BLaER1 (cell line): ENCODE results near the gene LANCL2.

Experiments used
- H3K27ac ChIP-seq: shearing (Covaris generic); formaldehyde crosslinking; 2 replicates; pipeline ENCODE4 v1.8.1; 2022
- H3K27me3 ChIP-seq: shearing (Covaris generic); formaldehyde crosslinking; 2 replicates; pipeline ENCODE4 v1.8.1; 2022
- H3K36me3 ChIP-seq: shearing (Covaris generic); formaldehyde crosslinking; 2 replicates; pipeline ENCODE4 v1.8.1; 2022
- H3K4me1 ChIP-seq: shearing (Covaris generic); formaldehyde crosslinking; 2 replicates; pipeline ENCODE4 v1.8.1; 2022
- H3K4me2 ChIP-seq: shearing (Covaris generic); formaldehyde crosslinking; 2 replicates; pipeline ENCODE4 v1.8.1; 2022
- H3K4me3 ChIP-seq: shearing (Covaris generic); formaldehyde crosslinking; 2 replicates; pipeline ENCODE4 v1.8.1; 2022
- H3K9ac ChIP-seq: shearing (Covaris generic); formaldehyde crosslinking; 2 replicates; pipeline ENCODE4 v1.8.1; 2022
- H3K9me3 ChIP-seq: shearing (Covaris generic); formaldehyde crosslinking; 2 replicates; pipeline ENCODE4 v1.8.1; 2022
- H4K20me1 ChIP-seq: shearing (Covaris generic); formaldehyde crosslinking; 2 replicates; pipeline ENCODE4 v1.8.1; 2022
- Cebpa-rat ChIP-seq: shearing (Covaris generic); IDR thresholded peaks from 2 replicates; pipeline ENCODE4 v1.8.1; 2022

Gene LANCL2

DNA sequence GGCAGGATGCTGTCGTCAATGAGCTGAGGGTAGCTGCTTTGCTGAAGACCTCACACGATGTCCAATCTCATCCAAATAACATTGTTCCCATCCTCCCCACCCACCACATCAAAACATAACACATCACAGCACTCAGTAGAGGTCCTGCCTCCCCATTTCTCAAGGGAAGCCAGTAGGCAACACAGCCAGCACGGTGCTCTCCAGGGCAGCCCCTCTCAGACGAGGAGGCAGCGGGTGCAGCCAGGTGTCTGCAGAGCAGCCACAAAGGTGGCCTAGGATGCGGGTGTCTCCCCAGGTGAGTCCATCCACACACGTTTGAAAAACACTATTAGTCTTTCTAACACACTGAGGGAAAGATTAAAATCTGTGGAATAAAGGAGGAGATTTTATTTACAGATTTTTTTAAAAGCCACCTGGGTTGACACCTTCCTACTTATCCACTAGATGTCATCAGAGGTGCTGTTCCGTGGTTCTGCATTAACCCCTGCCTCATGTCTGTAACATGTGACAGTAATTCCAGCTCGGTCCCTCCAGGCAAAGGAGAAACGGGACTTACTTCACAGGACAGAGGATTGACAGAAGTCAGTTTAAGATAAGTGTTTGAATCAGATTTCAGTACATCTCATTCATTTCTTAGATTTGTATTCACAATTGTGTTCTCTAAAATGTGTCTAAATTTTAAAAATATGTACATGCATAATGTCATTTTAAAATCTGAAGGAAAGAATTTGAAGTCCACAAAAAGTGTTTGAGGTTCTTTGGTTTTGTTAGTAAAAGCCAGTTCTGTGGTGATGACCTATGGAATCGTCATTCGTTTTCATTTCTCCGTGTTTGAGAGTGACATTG lies 68.0 kb downstream of the LANCL2 start:
- no peak overlapping the region for H3K27ac ChIP-seq
- H4K20me1 ChIP-seq = no peaks in the 10 kb centered on the region
- no peaks in the 10 kb centered on the region for H3K36me3 ChIP-seq
- no peaks in the 10 kb centered on the region for H3K27me3 ChIP-seq
- H3K4me1 ChIP-seq = no peaks in the 10 kb centered on the region
- no peaks in the 10 kb centered on the region for H3K9me3 ChIP-seq
- H3K9ac ChIP-seq = no peak overlapping the region
- no peak overlapping the region for H3K4me2 ChIP-seq
- TF ChIP-seq Cebpa-rat = no peak
- H3K4me3 ChIP-seq = no peak overlapping the region

DNA sequence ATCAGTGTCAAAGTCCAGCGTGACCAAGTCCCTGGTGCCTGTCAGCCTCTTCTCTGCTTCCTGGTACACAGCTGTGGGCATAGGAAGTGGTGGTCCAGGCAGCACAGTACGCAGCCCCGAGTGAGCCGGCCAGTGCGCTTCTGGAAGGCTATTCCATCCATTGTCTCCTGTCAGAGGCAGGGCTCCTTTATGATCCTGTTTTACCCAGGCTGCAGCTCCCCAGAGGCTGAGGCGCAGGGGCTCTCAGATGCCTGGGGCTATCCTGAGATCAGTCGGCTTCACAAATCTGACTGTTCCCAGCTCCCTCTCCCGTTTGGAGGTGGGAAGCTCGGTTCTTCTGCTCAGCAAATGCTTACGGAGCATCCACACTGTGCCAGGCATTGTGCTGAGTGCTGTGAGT lies 70.3 kb downstream of the LANCL2 start:
- no peaks in the 10 kb centered on the region for H3K36me3 ChIP-seq
- H3K4me1 ChIP-seq = peaks cover 19% of the 10 kb centered on the region
- no peaks in the 10 kb centered on the region for H3K27me3 ChIP-seq
- no peak overlapping the region for H3K9ac ChIP-seq
- no peaks in the 10 kb centered on the region for H4K20me1 ChIP-seq
- TF ChIP-seq Cebpa-rat = no peak
- H3K9me3 ChIP-seq = no peaks in the 10 kb centered on the region
- H3K27ac ChIP-seq = no peak overlapping the region
- H3K4me3 ChIP-seq = no peak overlapping the region
- H3K4me2 ChIP-seq = no peak overlapping the region

DNA sequence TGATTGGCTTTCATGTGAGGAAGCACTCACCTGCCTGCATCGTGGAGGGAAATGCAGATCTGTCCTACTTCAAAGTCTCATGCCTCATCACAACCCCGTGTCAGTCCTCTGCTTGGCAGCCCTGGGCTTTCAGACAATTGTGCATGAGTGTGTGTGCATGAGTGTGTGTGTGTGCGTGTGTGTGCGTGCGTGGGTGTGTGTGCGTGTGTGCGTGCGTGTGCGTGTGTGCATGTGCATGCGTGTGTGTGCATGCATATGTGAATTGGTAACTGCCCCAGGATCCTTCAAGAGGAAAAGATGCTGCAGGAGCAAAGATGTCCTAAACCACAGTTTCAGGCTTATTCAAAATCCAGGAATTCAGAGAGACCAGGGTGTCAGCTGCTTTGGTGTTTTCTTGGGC lies 71.3 kb downstream of the LANCL2 start:
- no peak overlapping the region for H3K4me2 ChIP-seq
- no peak overlapping the region for H3K4me3 ChIP-seq
- H3K9ac ChIP-seq = no peak overlapping the region
- no peaks in the 10 kb centered on the region for H4K20me1 ChIP-seq
- no peaks in the 10 kb centered on the region for H3K36me3 ChIP-seq
- no peaks in the 10 kb centered on the region for H3K27me3 ChIP-seq
- TF ChIP-seq Cebpa-rat = no peak
- H3K27ac ChIP-seq = no peak overlapping the region
- H3K4me1 ChIP-seq = peaks cover 19% of the 10 kb centered on the region
- H3K9me3 ChIP-seq = no peaks in the 10 kb centered on the region

GRCh38 chr7:55437375-55437774 lies 72.2 kb downstream of the LANCL2 start:
- no peaks in the 10 kb centered on the region for H3K36me3 ChIP-seq
- H3K4me2 ChIP-seq = no peak overlapping the region
- no peak overlapping the region for H3K4me3 ChIP-seq
- no peaks in the 10 kb centered on the region for H4K20me1 ChIP-seq
- no peaks in the 10 kb centered on the region for H3K27me3 ChIP-seq
- H3K27ac ChIP-seq = no peak overlapping the region
- H3K4me1 ChIP-seq = peaks cover 19% of the 10 kb centered on the region
- TF ChIP-seq Cebpa-rat = no peak
- no peaks in the 10 kb centered on the region for H3K9me3 ChIP-seq
- H3K9ac ChIP-seq = no peak overlapping the region

GRCh38 chr7:55438085-55438756 lies 73.1 kb downstream of the LANCL2 start:
- no peaks in the 10 kb centered on the region for H3K36me3 ChIP-seq
- H3K27ac ChIP-seq = no peak overlapping the region
- H3K27me3 ChIP-seq = no peaks in the 10 kb centered on the region
- H3K4me2 ChIP-seq = no peak overlapping the region; the same call in 1 of the 2 replicates
- H3K9me3 ChIP-seq = no peaks in the 10 kb centered on the region
- TF ChIP-seq Cebpa-rat = no peak
- no peak overlapping the region for H3K9ac ChIP-seq
- H3K4me1 ChIP-seq = peaks cover 19% of the 10 kb centered on the region
- H4K20me1 ChIP-seq = no peaks in the 10 kb centered on the region
- no peak overlapping the region for H3K4me3 ChIP-seq

DNA sequence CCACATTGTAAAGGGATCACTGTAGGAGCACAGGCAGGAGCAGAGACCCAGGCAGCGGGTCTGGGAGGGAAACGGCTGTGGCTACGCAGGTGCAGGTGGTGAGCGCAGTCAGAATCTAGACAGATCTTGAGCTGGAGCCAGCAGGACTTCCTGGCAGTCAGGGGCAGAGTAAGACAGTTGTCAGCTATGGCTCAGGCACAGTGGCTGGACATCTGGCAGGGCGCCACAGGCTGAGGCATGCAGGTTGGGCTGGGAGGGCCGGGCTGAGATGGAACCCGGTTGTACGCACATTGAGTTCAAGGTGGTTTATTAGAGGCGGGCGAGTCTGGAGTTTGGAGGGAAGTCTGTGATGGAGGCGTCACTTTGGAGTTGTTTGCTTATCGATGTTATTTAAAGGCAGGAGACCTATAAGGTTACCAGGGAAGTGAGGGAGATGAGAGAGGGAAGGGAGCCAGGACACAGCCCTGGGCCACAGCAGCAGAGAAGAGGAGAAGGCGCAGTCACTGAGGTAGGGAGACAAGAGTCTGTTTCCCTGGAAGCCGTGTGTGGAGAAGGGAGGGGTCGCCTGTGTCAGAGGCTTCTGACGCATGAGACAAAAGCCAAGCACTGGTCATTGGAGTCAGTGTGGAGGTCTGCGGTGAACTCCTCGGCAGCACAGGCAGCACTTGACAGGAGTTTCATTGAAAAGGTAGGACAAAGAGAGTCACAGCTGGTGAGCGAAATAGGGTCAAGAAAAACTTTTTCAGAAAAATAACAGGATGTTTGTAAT lies 73.8 kb downstream of the LANCL2 start:
- H3K4me3 ChIP-seq = no peak overlapping the region
- H3K36me3 ChIP-seq = no peaks in the 10 kb centered on the region
- no peaks in the 10 kb centered on the region for H4K20me1 ChIP-seq
- H3K9ac ChIP-seq = no peak overlapping the region
- no peaks in the 10 kb centered on the region for H3K9me3 ChIP-seq
- H3K4me1 ChIP-seq = peaks cover 19% of the 10 kb centered on the region
- no peaks in the 10 kb centered on the region for H3K27me3 ChIP-seq
- no peak overlapping the region for H3K27ac ChIP-seq
- H3K4me2 ChIP-seq = peak overlapping the region; percentile 28
- no peak for TF ChIP-seq Cebpa-rat

DNA sequence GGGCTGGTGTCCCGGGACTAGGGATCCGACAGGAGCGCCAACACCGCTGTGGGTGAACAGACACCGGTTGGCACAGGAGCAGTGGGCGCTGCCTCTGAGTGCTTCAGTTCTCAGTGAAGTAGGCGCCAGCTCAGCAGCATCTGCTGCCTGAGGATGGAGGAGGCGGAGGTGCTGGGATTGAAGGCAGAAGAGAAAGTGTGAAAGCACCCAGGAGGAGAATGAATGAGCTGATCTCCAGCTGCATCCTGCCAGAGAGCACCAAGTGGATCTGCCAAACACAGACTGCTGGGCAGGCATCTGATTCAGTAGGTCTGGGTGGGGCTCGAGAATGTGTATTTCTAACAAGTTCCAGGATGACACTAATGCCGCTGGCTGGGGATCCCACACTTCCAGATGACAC lies 74.5 kb downstream of the LANCL2 start:
- H3K9me3 ChIP-seq = no peaks in the 10 kb centered on the region
- no peak overlapping the region for H3K4me3 ChIP-seq
- no peaks in the 10 kb centered on the region for H3K36me3 ChIP-seq
- H4K20me1 ChIP-seq = no peaks in the 10 kb centered on the region
- H3K27ac ChIP-seq = no peak overlapping the region
- H3K4me1 ChIP-seq = peaks cover 19% of the 10 kb centered on the region
- H3K9ac ChIP-seq = no peak overlapping the region
- no peak for TF ChIP-seq Cebpa-rat
- H3K4me2 ChIP-seq = peak overlapping the region; percentile 28
- H3K27me3 ChIP-seq = no peaks in the 10 kb centered on the region

GRCh38 chr7:55440040-55440690 lies 75.0 kb downstream of the LANCL2 start:
- H3K9me3 ChIP-seq = no peaks in the 10 kb centered on the region
- no peak overlapping the region for H3K9ac ChIP-seq
- peaks cover 19% of the 10 kb centered on the region for H3K4me1 ChIP-seq
- no peak for TF ChIP-seq Cebpa-rat
- H4K20me1 ChIP-seq = no peaks in the 10 kb centered on the region
- H3K4me2 ChIP-seq = peak overlapping the region; percentile 28
- no peak overlapping the region; the same call in 1 of the 2 replicates for H3K27ac ChIP-seq
- no peaks in the 10 kb centered on the region for H3K27me3 ChIP-seq
- H3K4me3 ChIP-seq = no peak overlapping the region
- no peaks in the 10 kb centered on the region for H3K36me3 ChIP-seq

- no peaks in the 10 kb centered on the region for H4K20me1 ChIP-seq
- peaks cover 19% of the 10 kb centered on the region for H3K4me1 ChIP-seq
- H3K9me3 ChIP-seq = no peaks in the 10 kb centered on the region
- no peaks in the 10 kb centered on the region for H3K36me3 ChIP-seq
- no peak for TF ChIP-seq Cebpa-rat
- no peaks in the 10 kb centered on the region for H3K27me3 ChIP-seq
- no peak overlapping the region for H3K4me2 ChIP-seq
- H3K9ac ChIP-seq = no peak overlapping the region
- no peak overlapping the region for H3K27ac ChIP-seq
- H3K4me3 ChIP-seq = no peak overlapping the region
These were observed 75.9 kb downstream of the LANCL2 start for GRCh38 chr7:55441002-55441401.
